ENCODE measurements around the gene TBC1D5. TPM values are rescaled to one million over a fixed set of nuclear protein-coding genes. Genes with fewer than 3 reads are reported as not detected.

The TBC1D5 gene
- total and polyA plus RNA-seq, 2 of the 4 experiments (the other 2 are of a cell fraction): 16.4 to 57.0 TPM

DNA sequence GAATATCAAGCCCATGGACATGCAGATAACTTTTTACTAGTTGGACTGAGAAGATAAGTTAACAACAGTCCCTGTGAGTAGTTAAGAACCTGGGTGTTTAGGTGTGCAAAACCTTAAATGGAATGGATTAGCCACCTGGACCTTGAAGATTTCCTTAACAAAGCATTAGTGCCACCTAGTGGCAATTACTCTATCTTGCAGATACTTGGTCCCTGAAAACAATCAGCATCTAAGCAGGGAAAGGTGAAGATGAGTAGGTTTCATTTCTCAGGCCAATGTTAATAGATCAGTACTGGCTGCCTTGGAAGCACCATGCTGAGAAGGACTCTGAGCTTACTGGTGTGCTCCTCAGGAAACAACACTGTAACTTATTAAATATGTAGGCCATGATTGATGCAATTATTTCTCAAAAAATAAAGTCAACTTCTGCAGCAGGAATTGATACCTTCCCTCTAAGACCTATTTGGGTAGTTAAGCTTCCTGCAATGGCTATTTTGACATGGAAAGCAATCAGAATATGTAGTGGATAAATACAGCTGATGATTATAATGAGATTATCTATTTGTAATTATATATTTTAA, 329.4 kb downstream of the TBC1D5 start:
- Histone ChIP-seq H3K4me3 (ENCODE audit: insufficient read depth, low read depth, low read length) (no peak overlapping the region), H3K36me3 (ENCODE audit: control insufficient read depth, insufficient read depth, low read length) (no peaks in the 10 kb centered on the region), H4K8ac (ENCODE audit: low read depth in 2 of 2, low read length in 2 of 2) (no peak overlapping the region), H3K9ac (ENCODE audit: low read depth, low read length) (no peak overlapping the region), H2BK5ac (ENCODE audit: low read depth, low read length, poor library complexity, severe bottlenecking) (no peak overlapping the region), H3K79me1 (ENCODE audit: low read depth in 1 of 2, low read length in 2 of 2) (no peaks in the 10 kb centered on the region), H3K9me1 (ENCODE audit: insufficient read depth, low read length) (no peaks in the 10 kb centered on the region), H4K91ac (ENCODE audit: insufficient read depth, low read depth, low read length) (no peak overlapping the region), H3K4ac (ENCODE audit: low read depth, low read length) (no peak overlapping the region), H3K56ac (ENCODE audit: extremely low read depth, insufficient read depth, low read length) (no peak overlapping the region), H2AFZ (replicated peaks; ENCODE audit: low read length, poor library complexity) (no peak overlapping the region), H2BK120ac (ENCODE audit: low read depth, low read length) (no peak overlapping the region), H3K27me3 (ENCODE audit: control insufficient read depth, insufficient read depth, low read length) (no peaks in the 10 kb centered on the region), H3K4me1 (ENCODE audit: control insufficient read depth, insufficient read depth, low read length) (no peaks in the 10 kb centered on the region), H4K5ac (ENCODE audit: low read depth, low read length) (no peak overlapping the region), H3K4me2 (ENCODE audit: low read depth, low read length) (no peak overlapping the region), H3K9me3 (ENCODE audit: control insufficient read depth, insufficient read depth, low read length) (no peaks in the 10 kb centered on the region), H2BK20ac (ENCODE audit: low read depth, low read length) (no peak overlapping the region), H3K23ac (ENCODE audit: low read depth, low read length) (no peak overlapping the region), H2AK9ac (replicated peaks; ENCODE audit: low read depth, low read length, poor library complexity) (no peak overlapping the region), H3K18ac (ENCODE audit: low read depth, low read length) (no peak overlapping the region), H3K27ac (ENCODE audit: insufficient read depth, low read length) (no peak overlapping the region), H4K20me1 (ENCODE audit: insufficient read depth, low read length) (no peaks in the 10 kb centered on the region), H2BK15ac (ENCODE audit: low read depth, low read length) (no peak overlapping the region), H3K14ac (replicated peaks; ENCODE audit: low read depth, low read length) (no peak overlapping the region), H2AK5ac (ENCODE audit: low read depth, low read length) (no peak overlapping the region)
- ChIA-PET POLR2A (ENCODE audit: unreplicated experiment) (no interaction called here), CTCF (interaction anchor here (0.6 to 1.5 kb wide), 7 partner anchors 10 to 534 kb away, joined by 3 to 4 read pairs (median 3); no protein-coding TSS in a partner anchor)
- intact Hi-C loops (cut with micrococcal nuclease): loop anchor here (1.0 to 2.0 kb wide), 3 partner anchors 154 to 812 kb away; no protein-coding TSS in a partner anchor
- in situ Hi-C loops (cut with MboI; ENCODE audit: low sequenced_read_pairs): loop anchor here (5.0 kb wide), 2 partner anchors 151 to 816 kb away; no protein-coding TSS in a partner anchor
- DNase-seq: peak; percentile 64
- BruUV-seq (replicated peaks): no TSS peak
- TF ChIP-seq CEBPB (IDR thresholded peaks at IDR 0.05; ENCODE audit: low read depth, low read length) (no peak), RAD21 (IDR thresholded peaks at IDR 0.05; ENCODE audit: low read length) (peak; percentile 75), MAZ (IDR thresholded peaks at IDR 0.05; ENCODE audit: borderline replicate concordance, low read depth, low read length) (no peak), FOS (IDR thresholded peaks at IDR 0.05; ENCODE audit: low read depth, low read length) (no peak), NFE2L2 (IDR thresholded peaks at IDR 0.05; ENCODE audit: low read depth, low read length) (no peak), SMC3 (IDR thresholded peaks at IDR 0.05; ENCODE audit: low read depth, low read length) (peak; percentile 65), CHD1 (IDR thresholded peaks at IDR 0.05; ENCODE audit: low read depth, low read length) (no peak), MXI1 (IDR thresholded peaks at IDR 0.05; ENCODE audit: borderline replicate concordance, low read depth, low read length) (no peak), POLR2A (IDR thresholded peaks at IDR 0.05; ENCODE audit: low read depth, low read length) (no peak), BHLHE40 (IDR thresholded peaks at IDR 0.05; ENCODE audit: low read depth, low read length) (no peak), MAFK (IDR thresholded peaks at IDR 0.05; ENCODE audit: low read depth, low read length) (no peak)
- TF ChIP-seq, protein P1, sequence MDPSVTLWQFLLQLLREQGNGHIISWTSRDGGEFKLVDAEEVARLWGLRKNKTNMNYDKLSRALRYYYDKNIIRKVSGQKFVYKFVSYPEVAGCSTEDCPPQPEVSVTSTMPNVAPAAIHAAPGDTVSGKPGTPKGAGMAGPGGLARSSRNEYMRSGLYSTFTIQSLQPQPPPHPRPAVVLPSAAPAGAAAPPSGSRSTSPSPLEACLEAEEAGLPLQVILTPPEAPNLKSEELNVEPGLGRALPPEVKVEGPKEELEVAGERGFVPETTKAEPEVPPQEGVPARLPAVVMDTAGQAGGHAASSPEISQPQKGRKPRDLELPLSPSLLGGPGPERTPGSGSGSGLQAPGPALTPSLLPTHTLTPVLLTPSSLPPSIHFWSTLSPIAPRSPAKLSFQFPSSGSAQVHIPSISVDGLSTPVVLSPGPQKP (IDR thresholded peaks at IDR 0.05; ENCODE audit: borderline replicate concordance, low read depth, low read length): no peak
- TF ChIP-seq, protein P2, sequence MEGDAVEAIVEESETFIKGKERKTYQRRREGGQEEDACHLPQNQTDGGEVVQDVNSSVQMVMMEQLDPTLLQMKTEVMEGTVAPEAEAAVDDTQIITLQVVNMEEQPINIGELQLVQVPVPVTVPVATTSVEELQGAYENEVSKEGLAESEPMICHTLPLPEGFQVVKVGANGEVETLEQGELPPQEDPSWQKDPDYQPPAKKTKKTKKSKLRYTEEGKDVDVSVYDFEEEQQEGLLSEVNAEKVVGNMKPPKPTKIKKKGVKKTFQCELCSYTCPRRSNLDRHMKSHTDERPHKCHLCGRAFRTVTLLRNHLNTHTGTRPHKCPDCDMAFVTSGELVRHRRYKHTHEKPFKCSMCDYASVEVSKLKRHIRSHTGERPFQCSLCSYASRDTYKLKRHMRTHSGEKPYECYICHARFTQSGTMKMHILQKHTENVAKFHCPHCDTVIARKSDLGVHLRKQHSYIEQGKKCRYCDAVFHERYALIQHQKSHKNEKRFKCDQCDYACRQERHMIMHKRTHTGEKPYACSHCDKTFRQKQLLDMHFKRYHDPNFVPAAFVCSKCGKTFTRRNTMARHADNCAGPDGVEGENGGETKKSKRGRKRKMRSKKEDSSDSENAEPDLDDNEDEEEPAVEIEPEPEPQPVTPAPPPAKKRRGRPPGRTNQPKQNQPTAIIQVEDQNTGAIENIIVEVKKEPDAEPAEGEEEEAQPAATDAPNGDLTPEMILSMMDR (conservative IDR thresholded peaks at IDR 0.05; ENCODE audit: low read depth, low read length): peak; percentile 76
- TF ChIP-seq, protein P3, sequence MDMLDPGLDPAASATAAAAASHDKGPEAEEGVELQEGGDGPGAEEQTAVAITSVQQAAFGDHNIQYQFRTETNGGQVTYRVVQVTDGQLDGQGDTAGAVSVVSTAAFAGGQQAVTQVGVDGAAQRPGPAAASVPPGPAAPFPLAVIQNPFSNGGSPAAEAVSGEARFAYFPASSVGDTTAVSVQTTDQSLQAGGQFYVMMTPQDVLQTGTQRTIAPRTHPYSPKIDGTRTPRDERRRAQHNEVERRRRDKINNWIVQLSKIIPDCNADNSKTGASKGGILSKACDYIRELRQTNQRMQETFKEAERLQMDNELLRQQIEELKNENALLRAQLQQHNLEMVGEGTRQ (IDR thresholded peaks at IDR 0.05; ENCODE audit: low read depth, low read length): no peak
- ATAC-seq (ENCODE audit: low read depth): peak; percentile 67
- dilution Hi-C loops (cut with HindIII; ENCODE audit: low sequenced_read_pairs, unreplicated experiment): loop anchor here (25.0 kb wide), 1 partner anchor 151 kb away; no protein-coding TSS in a partner anchor

All from IMR-90 (cell line).